Endodermal cell (in vitro differentiated cells): Measurements from ENCODE around the gene APAF1. TPM values are rescaled to one million over a fixed set of nuclear protein-coding genes. Genes with fewer than 3 reads are reported as not detected.
A peak's percentile ranks its signal among the peaks of the same experiment; 100 is the strongest.

Experiments used
- DNase-seq: peaks from one replicate; pipeline ENCODE4 v3.0.0-alpha.2; 2017
- H3K27ac ChIP-seq: 2 replicates; pipeline ENCODE4 v1.5.1; 2013; ENCODE audit warnings: mild to moderate bottlenecking, low read depth, low read length, moderate library complexity
- H3K27me3 ChIP-seq: 2 replicates; pipeline ENCODE4 v1.6.1; 2013; ENCODE audit warnings: mild to moderate bottlenecking, low read length, moderate library complexity; ENCODE audit not compliant: insufficient read depth, control insufficient read depth, poor library complexity, severe bottlenecking
- H3K36me3 ChIP-seq: 2 replicates; pipeline ENCODE4 v1.7.0; 2013; ENCODE audit warnings: mild to moderate bottlenecking, low read length, moderate library complexity; ENCODE audit not compliant: control insufficient read depth, insufficient read depth
- H3K4me1 ChIP-seq: one replicate; pipeline ENCODE4 v1.7.0; 2013; ENCODE audit warnings: low read length; ENCODE audit not compliant: control insufficient read depth, insufficient read depth
- H3K4me3 ChIP-seq: 2 replicates; pipeline ENCODE4 v1.5.1; 2013; ENCODE audit warnings: mild to moderate bottlenecking, low read length, moderate library complexity
- H3K9ac ChIP-seq: 2 replicates; pipeline ENCODE4 v1.6.1; 2013; ENCODE audit warnings: mild to moderate bottlenecking, low read length, moderate library complexity; ENCODE audit not compliant: poor library complexity, severe bottlenecking; ENCODE audit errors: extremely low read depth
- H3K9me3 ChIP-seq: 2 replicates; pipeline ENCODE4 v1.6.1; 2013; ENCODE audit warnings: mild to moderate bottlenecking, low read length, moderate library complexity; ENCODE audit not compliant: control insufficient read depth
- H3K27ac Mint-ChIP-seq: 2 replicates; pipeline ENCODE4 v1.8.0; 2020; ENCODE audit warnings: mixed read lengths
- H3K27me3 Mint-ChIP-seq: 2 replicates; pipeline ENCODE4 v1.8.0; 2021; ENCODE audit warnings: mild to moderate bottlenecking, mixed read lengths; ENCODE audit not compliant: insufficient read depth
- H3K36me3 Mint-ChIP-seq: 2 replicates; pipeline ENCODE4 v1.8.0; 2020; ENCODE audit warnings: low read depth, mixed read lengths
- H3K4me1 Mint-ChIP-seq: 2 replicates; pipeline ENCODE4 v1.8.0; 2020; ENCODE audit warnings: mixed read lengths
- H3K4me3 Mint-ChIP-seq: 2 replicates; pipeline ENCODE4 v1.8.0; 2020; ENCODE audit warnings: mild to moderate bottlenecking, moderate library complexity, mixed read lengths
- H3K9me3 Mint-ChIP-seq: 2 replicates; pipeline ENCODE4 v1.8.0; 2020; ENCODE audit warnings: mild to moderate bottlenecking, mixed read lengths
- WGBS, 2 experiments: methylation state at CpG; one replicate each; pipeline versions ENCODE4 v1.1.5 to v1.1.7; 2013; ENCODE audit warnings: missing lambda C conversion rate in 2 of 2, mixed read lengths in 1 of 2; ENCODE audit not compliant: insufficient coverage in 1 of 2, insufficient read length in 1 of 2; 5-methylcytosine and 5-hydroxymethylcytosine counted together
- total RNA-seq, 2 donors: library from RNA; stranded (reverse); fragmentation: NEBNext Ultra II Directional in 1 of 2; extraction: Animal tissue kit (Norgen Biotek cat#: 25700) in 1 of 2; gene quantifications; 2 replicates in 1 of 2; 3 replicates in 1 of 2; pipeline ENCODE4 v1.2.1, GENCODE V29; 2021
- TF ChIP-seq, protein P1 (sequence below): fragments of 200-600 bp; sonication (generic); conservative IDR thresholded peaks from 2 replicates; pipeline ENCODE4 v1.5.0; 2021; ENCODE audit warnings: antibody characterized with exemption, mild to moderate bottlenecking

APAF1 gene
- total RNA-seq, 2 donors from 2014 or later, result 23.8 to 32.4 TPM

DNA sequence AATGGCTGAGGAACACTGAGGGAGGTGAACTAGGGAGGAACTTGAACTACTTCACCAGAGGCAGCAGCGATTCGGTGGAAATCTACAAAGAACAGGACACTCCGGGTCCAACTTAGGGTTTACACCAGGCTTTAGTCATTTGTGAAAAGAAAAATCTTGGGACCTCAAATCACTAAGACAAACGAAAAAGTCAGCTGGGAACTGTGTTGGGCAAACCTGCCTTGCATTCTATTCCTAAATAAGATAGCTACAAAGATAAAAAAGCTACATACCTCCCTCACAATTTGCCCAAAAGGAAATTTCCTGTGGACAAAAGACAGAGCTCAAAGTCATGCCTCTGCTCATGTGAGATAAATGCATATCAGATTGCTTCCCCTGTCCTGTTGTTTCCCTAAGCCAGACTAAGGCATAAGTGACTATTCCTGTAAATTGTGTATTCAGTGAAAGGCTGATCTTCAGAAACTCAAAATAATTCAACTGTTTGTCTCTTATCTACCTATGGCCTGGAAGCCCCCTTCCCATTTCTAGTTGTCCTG, 106.6 kb downstream of the APAF1 start:
- H3K36me3 ChIP-seq, result peaks cover 50% of the 10 kb centered on the region
- H3K4me1 Mint-ChIP-seq, result peaks cover 29% of the 10 kb centered on the region
- no peaks in the 10 kb centered on the region for H3K27me3 ChIP-seq
- H3K9me3 ChIP-seq, result no peaks in the 10 kb centered on the region
- peak overlapping the region; percentile 60 for H3K27ac Mint-ChIP-seq
- peaks cover 58% of the 10 kb centered on the region for H3K36me3 Mint-ChIP-seq
- TF ChIP-seq, protein P1, sequence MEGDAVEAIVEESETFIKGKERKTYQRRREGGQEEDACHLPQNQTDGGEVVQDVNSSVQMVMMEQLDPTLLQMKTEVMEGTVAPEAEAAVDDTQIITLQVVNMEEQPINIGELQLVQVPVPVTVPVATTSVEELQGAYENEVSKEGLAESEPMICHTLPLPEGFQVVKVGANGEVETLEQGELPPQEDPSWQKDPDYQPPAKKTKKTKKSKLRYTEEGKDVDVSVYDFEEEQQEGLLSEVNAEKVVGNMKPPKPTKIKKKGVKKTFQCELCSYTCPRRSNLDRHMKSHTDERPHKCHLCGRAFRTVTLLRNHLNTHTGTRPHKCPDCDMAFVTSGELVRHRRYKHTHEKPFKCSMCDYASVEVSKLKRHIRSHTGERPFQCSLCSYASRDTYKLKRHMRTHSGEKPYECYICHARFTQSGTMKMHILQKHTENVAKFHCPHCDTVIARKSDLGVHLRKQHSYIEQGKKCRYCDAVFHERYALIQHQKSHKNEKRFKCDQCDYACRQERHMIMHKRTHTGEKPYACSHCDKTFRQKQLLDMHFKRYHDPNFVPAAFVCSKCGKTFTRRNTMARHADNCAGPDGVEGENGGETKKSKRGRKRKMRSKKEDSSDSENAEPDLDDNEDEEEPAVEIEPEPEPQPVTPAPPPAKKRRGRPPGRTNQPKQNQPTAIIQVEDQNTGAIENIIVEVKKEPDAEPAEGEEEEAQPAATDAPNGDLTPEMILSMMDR, result no peak
- WGBS, 2 experiments, result 84 to 89% methylated on average over 3 to 4 of the region's 4 CpGs
- H3K27ac ChIP-seq, result no peak overlapping the region
- H3K4me3 ChIP-seq, result no peak overlapping the region
- H3K9me3 Mint-ChIP-seq, result no peaks in the 10 kb centered on the region
- no peak for DNase-seq
- H3K4me3 Mint-ChIP-seq, result no peak overlapping the region
- H3K9ac ChIP-seq, result no peak overlapping the region
- peaks cover 10% of the 10 kb centered on the region for H3K27me3 Mint-ChIP-seq
- H3K4me1 ChIP-seq, result peaks cover 17% of the 10 kb centered on the region

DNA sequence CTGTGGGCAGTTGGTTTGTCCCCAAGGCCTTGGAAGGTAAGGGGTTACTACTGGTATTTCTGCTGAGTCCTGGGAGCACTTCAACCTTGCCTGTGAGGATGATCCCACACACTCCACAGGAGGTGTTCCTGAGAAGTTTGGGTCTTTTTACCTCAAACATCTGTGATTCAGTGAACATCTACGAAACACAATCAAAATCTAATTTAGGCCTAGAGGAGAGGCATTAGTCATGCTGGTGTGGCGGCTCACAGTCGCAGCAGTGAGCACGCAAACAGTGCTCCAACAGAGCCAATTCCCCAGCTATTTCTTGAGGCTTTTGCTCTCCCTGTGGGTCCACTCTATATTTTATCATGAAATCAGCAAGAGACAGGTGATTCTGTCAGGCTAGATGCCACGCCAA, 107.6 kb downstream of the APAF1 start:
- Histone ChIP-seq H3K4me1 (peaks cover 17% of the 10 kb centered on the region), H3K9ac (no peak overlapping the region), H3K27me3 (no peaks in the 10 kb centered on the region), H3K4me3 (no peak overlapping the region), H3K27ac (no peak overlapping the region), H3K9me3 (no peaks in the 10 kb centered on the region), H3K36me3 (peaks cover 46% of the 10 kb centered on the region)
- TF ChIP-seq, protein P1, result no peak
- peaks cover 29% of the 10 kb centered on the region for H3K4me1 Mint-ChIP-seq
- no peak overlapping the region for H3K27ac Mint-ChIP-seq
- DNase-seq, result no peak
- H3K4me3 Mint-ChIP-seq, result no peak overlapping the region
- 87% methylated on average over 5 of the region's 5 CpGs for WGBS, 2 experiments
- H3K36me3 Mint-ChIP-seq, result peaks cover 56% of the 10 kb centered on the region
- H3K27me3 Mint-ChIP-seq, result peaks cover 4% of the 10 kb centered on the region
- no peaks in the 10 kb centered on the region for H3K9me3 Mint-ChIP-seq

DNA sequence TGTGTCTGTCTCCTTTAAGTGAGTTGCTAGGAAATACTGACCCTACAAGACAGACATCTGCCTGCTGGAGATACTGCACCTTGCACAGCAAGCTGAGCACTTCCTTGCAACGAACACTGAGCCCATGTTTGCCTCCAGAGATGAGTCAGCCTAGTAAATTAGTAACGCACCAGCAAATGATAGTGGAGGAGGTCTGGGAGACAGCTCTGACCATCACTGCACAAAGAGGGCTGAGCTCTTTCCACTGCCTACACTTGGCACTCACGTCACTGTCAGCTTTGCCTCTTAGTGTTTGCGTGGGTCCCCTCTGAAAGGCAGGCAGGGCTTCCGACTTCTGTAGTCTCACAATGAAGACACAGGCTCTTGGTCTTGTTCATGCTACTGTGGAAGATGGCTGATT, 109.0 kb downstream of the APAF1 start:
- DNase-seq, result no peak
- H3K4me3 Mint-ChIP-seq, result no peak overlapping the region

More for the DNA sequence above, 109.0 kb downstream of the APAF1 start:
- Histone ChIP-seq H3K9ac (no peak overlapping the region), H3K36me3 (peaks cover 35% of the 10 kb centered on the region), H3K27ac (no peak overlapping the region), H3K9me3 (no peaks in the 10 kb centered on the region), H3K4me3 (no peak overlapping the region), H3K27me3 (no peaks in the 10 kb centered on the region), H3K4me1 (peaks cover 17% of the 10 kb centered on the region)
- Mint-ChIP-seq H3K27ac (no peak overlapping the region), H3K36me3 (peaks cover 47% of the 10 kb centered on the region), H3K4me1 (peaks cover 29% of the 10 kb centered on the region), H3K9me3 (no peaks in the 10 kb centered on the region), H3K27me3 (no peaks in the 10 kb centered on the region)
- TF ChIP-seq, protein P1, result no peak
- WGBS, 2 experiments, result 84 to 91% methylated on average over 5 of the region's 5 CpGs
